Raji (cell line): ENCODE data around the gene PCMTD2.

Source experiments
- POLR2A ChIP-seq: IDR thresholded peaks from 2 replicates; pipeline ENCODE4 v1.6.1; 2011; ENCODE audit warnings: low read depth, low read length, control low read depth; ENCODE audit not compliant: insufficient read depth

Gene PCMTD2

DNA sequence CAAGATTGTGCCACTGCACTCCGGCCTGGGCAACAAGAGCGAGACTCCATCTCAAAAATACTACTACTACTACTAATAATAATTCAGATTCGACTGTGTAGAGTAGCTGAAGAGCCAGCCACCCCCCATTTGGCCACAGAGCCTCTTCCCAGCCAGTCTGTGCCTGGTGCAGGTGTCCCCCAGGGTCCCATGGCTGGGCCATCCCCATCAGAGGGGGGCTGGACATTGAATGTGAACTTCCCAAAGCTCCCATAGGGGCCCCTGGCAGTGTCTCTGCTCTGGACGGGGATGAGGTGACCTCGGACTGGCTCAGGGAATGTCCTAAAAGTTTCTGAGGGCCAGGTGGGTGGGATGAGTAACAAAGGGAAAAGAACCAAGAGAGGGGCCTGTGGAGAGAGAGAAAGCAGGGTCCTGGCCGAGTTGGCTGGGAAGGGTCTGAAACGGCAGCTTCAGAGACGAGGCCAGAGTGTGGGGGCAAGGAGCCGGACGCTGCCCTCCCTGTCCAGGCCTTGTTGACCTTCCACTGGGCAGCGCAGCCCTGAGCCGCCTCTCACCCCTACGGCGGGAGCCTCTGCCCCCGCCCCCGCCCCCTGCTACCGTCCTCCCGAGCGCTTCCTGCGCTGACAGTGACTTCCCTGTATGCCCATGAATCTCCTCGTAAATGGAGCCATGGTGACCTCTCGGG lies 24.9 kb upstream of the PCMTD2 start:
- no peak for TF ChIP-seq POLR2A

DNA sequence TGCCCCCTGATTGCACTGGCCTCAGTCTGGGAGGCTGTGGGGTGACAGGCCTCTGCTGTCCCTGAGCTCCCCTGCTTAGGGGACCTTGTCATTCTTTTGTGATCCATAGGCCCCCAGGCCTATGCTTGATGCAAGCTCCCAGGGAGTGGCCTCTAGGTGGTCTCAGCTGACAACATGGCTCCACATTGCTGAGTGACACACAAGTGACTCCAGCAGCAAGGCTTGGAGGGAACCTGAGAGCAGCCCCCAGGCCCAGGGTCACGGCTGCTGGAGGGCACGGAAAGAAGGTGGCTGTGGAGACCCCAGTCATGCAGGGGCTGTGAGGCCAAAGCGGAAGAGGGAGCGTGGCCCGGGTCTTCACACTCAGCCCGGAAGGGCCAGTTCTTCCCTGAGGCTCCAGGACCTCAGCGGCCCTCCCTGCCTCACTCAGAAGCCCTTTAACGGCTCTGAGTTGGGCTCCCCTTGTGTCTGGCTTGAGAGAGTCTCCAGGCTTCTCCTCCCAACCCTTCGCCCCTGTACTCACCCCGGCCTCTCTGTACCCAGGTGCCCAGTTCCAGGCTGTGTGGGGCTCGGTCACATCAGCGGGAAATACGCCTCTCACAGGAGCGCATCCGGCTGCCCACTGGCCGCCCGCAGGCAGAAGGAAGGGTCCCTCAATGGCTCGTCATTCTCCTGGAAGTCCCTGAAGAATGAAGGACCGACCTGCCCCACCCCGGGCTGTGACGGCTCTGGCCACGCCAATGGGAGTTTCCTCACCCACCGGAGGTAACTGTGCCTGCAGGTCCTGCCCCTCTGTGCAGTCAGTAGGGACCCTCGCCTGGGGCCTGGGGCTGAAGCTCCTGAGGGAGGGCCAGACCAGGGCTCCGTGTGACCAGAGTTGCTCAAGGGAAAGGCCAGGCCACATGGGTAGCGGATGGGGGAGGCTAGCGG lies 23.7 kb upstream of the PCMTD2 start:
- TF ChIP-seq POLR2A: no peak

DNA sequence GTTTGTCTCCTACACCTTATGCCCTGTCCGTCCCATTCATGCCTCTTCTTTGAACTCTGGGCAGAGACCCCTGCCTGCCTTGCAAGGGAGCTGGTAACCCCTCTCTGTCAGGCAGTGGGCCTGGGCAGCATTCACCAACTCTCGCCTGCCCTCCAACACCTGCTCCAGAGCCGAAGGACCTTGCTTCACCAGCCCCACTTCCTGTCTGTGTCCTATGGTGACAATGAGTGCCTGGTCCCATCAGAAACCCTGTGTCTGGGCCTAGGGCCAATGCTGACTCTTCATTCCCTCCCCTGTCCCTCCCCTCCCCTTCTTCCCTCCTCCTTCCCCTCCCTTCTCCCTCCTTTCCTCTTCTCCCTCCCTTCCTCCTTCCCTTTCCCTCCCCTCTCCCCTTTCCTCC lies 22.8 kb upstream of the PCMTD2 start:
- TF ChIP-seq POLR2A: no peak

DNA sequence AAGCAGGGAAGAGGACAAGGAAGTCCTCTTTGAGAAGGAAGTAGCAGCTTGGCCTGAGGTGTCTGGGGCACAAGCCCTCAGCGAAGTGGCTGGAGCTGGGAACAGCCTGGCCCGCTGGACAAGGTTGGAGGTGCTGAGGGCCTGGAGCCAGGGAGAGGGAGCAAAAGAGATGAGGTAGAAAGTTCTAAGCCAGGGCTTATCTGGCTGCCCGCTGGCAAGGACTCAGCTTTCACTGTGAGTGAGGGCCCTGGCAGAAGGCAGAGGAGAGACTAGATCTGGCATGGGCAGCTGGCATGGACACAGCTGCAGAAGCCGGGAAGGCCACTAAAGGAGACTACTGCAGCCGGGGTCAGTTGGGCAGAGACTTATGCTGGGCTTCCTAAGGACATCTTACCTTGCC lies 21.8 kb upstream of the PCMTD2 start:
- no peak for TF ChIP-seq POLR2A

DNA sequence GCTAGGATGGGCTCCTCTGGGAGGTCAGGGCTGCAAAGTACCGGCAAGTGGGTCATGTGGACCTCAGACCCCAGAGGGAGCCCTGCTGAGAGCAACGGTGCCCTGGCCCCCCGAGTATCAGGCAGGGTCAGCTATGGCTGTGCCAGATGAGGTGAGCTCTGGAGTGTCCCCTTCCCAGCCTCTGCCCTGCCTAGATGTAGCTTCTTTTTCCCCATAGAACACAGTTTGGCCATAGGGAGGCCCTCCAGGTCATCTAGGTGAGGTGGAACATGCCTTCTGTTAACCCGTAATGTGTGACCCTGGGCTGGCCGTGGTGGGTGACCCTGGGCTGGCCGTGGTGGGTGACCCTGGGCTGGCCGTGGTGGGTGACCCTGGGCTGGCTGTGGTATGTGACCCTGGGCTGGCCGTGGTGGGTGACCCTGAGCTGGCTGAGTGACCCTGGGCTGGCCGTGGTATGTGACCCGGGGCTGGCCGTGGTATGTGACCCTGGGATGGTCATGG lies 21.2 kb upstream of the PCMTD2 start:
- TF ChIP-seq POLR2A: no peak

DNA sequence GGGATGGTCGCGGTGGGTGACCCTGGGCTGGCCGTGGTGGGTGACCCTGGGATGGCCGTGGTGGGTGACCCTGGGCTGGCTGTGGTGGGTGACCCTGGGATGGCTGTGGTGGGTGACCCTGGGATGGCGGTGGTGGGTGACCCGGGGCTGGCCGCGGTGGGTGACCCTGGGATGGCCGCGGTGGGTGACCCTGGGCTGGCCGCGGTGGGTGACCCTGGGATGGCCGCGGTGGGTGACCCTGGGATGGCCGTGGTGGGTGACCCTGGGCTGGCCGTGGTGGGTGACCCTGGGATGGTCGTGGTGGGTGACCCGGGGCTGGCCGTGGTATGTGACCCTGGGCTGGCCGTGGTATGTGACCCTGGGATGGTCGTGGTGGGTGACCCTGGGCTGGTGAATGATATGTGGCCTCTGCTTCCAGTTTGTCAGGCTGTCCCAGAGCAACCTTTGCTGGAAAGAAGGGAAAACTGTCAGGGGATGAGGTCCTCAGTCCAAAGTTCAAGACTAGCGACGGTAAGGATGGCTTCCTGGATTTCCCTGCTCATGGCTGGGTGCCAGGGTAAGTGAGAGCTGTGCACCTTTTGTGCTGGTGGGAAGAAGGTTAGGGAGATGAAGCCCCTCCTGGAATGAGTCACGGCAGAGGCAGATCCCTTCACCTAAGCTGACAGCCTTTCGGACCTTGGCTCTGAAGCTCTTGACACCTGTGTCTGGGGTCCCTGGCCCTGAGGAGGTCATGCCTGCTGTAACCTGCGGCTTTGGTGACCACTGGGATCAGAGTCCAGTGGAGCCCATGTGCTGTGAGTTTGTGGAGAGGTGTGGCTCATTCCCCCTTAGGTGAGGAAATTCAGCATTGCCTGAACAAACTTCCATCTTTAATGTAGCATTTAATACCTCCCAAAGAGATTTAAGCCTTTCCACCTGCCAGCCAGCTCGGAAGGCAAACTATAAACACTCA lies 19.1 kb upstream of the PCMTD2 start:
- TF ChIP-seq POLR2A: no peak

DNA sequence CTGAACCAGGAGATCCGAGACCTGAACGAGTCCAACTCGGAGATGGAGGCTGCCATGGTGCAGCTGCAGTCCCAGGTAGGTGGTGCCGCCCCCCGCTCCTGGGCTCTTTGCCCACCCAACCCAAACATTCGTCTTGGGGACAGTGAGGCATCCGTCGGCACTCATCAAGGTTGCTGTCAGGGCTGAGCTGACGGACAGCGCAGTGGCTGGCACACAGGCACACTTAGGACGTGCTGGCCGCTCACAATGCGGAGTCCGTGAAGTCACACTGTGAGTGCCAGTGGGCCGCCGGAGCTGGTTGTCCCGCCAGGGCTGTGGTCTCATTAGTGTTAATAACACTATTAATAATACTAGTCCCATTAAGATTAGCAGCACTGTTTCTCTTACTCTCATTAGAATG lies 18.2 kb upstream of the PCMTD2 start:
- no peak for TF ChIP-seq POLR2A

DNA sequence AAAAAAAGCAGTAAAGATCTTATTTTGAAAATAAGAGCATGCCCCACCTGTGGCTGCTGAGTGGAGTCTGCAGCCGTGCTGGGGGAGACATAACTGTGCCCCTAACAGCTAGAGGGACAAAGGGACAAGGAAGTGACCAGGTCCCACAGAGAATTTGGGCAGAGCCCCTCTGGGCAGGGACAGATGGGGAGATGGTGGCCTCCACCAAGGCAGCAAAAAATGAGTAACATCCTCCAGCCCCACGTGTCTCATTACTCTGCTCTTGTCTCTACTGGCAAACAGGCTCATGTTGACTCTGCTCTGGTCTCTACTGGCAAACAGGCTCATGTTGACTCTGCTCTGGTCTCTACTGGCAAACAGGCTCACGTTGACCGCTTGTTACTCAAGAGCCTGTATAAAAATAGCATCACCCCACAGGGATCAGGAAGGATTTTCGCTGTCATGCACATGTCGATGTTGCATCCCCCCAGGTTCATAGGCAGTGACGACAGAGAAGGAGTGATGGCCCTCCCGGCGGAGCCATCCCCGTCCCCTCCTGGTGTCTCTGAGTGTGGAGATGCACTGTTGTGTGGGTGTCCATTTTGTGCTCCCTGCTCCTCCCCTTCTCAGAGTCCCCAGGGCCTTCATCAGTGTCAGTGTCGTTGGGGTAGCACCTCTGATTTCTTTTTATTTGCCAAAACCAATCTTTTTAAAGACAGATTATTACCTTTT lies 17.3 kb upstream of the PCMTD2 start:
- TF ChIP-seq POLR2A: no peak

DNA sequence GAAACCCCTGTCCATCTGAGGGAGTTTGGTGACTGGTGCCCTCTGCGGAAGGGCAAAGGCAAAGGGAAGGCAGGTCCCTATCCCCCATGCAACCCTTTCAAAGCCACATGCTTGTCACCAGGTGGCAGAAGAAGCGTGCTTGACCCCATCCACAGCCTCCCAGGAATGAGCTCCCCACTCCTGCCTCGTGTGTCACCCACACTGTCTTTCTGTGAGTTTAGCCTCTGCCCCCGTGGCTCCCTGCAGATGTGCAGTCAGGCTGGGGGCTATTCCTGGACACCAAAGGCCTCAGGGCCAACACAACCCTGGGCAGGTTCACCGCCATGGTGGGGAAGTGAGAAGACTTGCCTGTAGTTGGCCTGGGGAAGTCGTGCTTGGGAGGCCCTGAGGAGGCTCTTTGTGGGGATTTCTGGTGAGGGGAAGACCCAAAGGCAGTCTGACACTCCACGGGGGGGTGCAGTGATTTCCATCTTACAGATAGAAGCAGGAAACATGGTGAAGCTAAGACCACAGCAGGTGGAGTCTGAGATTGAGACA lies 16.6 kb upstream of the PCMTD2 start:
- TF ChIP-seq POLR2A: no peak

DNA sequence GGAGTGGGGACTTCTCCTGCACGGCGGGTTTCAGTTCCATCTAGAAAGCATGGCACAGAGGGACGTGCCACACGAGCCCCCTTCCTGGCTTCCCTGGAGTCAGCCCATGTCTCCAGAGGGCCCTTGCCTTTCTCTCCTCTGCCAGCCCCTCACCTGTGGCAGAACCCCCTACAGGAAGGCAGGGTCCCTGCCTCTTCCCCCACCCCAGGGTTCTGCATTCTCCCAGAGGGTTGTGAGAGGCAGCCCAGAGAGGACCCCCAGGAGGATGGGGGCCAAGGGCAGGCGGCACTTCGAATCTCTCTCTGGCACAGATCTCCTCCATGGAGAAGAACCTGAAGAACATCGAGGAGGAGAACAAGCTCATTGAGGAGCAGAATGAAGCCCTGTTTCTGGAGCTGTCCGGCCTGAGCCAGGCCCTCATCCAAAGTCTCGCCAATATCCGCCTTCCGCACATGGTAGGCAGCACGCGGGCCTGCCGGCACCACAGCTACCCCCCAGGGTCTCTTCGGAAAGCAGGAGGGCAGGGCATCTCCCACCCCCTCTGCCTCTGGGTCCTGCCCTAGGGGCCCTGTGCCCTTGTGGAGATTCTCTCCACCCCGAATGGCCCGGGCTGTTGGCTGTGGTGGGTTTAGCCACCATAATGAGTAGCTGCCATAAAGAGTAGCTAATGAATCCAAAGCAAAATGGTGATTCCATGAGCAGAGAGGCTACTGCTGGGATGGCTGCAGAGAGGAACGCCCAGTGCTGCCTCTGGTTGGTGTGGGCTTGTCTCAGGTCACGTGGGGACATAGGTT lies 15.9 kb upstream of the PCMTD2 start:
- TF ChIP-seq POLR2A: no peak

DNA sequence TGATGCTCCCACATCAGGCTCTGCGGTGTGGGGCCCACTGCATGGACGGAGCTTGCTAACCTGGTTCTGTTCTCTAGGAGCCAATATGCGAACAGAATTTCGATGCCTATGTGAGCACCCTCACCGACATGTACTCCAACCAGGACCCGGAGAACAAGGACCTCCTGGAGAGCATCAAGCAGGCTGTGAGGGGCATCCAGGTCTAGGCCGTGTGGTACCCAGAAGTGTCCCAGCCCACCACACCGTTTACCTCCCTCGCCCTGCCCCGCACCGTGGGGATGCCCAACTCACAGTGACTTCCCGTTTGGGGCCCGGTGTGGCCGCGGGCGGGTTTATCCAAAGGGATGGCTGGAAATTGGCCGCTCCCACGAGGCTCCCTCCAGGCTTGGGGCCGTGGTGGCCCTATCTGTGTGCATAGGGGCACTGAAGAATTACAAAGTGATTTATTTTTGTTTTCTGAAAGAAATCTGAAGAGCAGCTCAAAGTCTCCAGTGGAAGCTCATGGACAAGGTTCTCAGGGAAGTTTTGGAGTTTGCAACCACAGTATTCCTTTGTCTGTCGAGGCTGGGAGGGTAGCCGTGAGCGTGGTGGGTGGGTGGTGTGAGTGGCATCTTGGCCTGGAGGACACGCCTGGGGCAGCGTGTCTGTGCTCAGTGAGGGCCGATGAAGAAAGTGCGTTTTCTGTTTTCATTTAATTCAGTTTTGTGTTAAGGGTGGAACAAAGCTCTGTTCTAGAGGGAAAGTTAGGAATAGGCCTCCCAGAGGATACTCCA lies 15.1 kb upstream of the PCMTD2 start:
- TF ChIP-seq POLR2A: no peak

DNA sequence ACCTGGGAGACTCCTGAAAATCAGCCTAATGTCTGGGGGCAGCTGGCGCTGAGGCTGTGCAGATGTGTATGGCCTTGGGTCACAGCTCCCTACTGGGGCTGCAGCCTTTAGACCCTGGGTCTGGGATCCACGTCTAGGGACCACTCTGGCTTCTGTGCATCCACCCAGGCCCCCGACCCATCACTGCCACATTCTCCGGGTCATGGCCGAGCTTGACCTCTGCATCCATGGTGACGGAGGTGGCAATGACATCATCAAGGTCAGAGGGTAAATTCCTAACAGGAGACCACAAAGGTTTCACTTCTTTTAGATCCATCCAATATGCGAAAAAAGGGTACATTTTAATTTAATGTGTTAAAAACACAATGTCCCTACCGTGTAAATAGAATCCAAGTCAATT lies 14.5 kb upstream of the PCMTD2 start:
- no peak for TF ChIP-seq POLR2A

DNA sequence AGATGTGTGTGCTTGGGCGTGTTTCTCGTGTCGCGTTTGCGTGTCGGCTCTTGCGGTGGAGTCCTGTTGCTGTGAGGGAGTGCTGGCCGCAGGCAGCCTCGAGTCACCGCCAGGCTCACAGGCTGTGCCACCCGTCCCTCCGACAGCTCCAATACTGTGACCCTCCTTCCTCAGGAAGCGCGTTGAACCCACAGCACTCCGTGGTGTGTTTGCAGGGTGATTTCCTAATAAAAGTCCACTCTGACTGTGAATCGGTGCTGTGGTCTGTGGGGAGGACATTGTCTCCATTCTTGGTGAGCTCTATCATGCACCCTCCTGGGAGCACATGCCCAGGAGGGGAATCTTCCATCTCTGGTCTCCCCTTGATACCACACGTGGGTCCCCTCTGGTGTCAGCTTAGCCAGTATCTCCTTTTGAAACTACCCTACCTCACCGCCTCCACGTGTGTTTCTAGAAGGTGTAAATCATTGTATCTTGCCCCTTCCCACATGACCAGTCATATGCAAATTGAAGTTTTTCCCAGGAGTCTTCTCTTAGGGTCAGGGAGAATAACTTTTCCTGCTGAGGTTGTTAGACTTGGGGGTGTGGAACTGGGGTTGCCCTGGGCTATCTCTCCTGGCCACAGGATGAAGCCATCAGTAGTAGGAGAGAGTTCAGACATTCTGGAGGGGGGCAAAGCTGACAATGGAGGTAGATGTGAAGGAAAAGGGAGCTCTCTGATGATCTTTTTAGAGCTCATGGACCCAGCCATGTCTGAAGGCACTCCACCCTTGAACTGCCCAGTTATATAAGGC lies 13.3 kb upstream of the PCMTD2 start:
- no peak for TF ChIP-seq POLR2A
